Left ventricle myocardium inferior (tissue), 1 donor: Measurements from ENCODE around the gene ZFP36L2. TPM values are rescaled to one million over a fixed set of nuclear protein-coding genes. Genes with fewer than 3 reads are reported as not detected.

Experiments
- DNase-seq: peaks from one replicate; pipeline ENCODE4 v3.0.0-alpha.2; 2020
- H3K27ac ChIP-seq: fragments of 200-600 bp; replicated peaks from 2 replicates; pipeline ENCODE4 v1.8.0; 2021
- H3K27me3 ChIP-seq: fragments of 200-600 bp; 2 replicates; pipeline ENCODE4 v1.8.0; 2021; ENCODE audit warnings: low read depth
- H3K36me3 ChIP-seq: fragments of 200-600 bp; 2 replicates; pipeline ENCODE4 v1.8.0; 2021
- H3K4me1 ChIP-seq: fragments of 200-600 bp; 2 replicates; pipeline ENCODE4 v1.8.0; 2021
- H3K4me3 ChIP-seq: fragments of 200-600 bp; 2 replicates; pipeline ENCODE4 v1.8.0; 2021; ENCODE audit warnings: mild to moderate bottlenecking, moderate library complexity
- H3K9me3 ChIP-seq: fragments of 200-600 bp; replicated peaks from 2 replicates; pipeline ENCODE4 v1.8.0; 2021
- intact Hi-C: fragments of 100-400 bp; cut with micrococcal nuclease; formaldehyde crosslinking; loops from one replicate; pipeline ENCODE4 v1.11.0; 2022
- total RNA-seq: library from RNA; stranded (reverse); fragmentation: NEBNext Ultra II Directional; extraction: Animal tissue kit (Norgen Biotek cat#: 25700); gene quantifications from one replicate; pipeline ENCODE4 v1.2.1, GENCODE V29; 2021
- TF ChIP-seq, protein P1 (sequence below): fragments of 200-600 bp; IDR thresholded peaks from 2 replicates; pipeline ENCODE4 v1.8.0; 2021; ENCODE audit warnings: antibody characterized with exemption, mild to moderate bottlenecking, borderline replicate concordance
- donor health status: DM: no; HTN: yes; CAD: no; lungs with severe emphysema.

Gene ZFP36L2
- total RNA-seq, 1 donor from 2014 or later: 48.5 TPM

GRCh38 chr2:43258547-43259156 is 32.2 kb upstream of the ZFP36L2 start:
- TF ChIP-seq, protein P1, sequence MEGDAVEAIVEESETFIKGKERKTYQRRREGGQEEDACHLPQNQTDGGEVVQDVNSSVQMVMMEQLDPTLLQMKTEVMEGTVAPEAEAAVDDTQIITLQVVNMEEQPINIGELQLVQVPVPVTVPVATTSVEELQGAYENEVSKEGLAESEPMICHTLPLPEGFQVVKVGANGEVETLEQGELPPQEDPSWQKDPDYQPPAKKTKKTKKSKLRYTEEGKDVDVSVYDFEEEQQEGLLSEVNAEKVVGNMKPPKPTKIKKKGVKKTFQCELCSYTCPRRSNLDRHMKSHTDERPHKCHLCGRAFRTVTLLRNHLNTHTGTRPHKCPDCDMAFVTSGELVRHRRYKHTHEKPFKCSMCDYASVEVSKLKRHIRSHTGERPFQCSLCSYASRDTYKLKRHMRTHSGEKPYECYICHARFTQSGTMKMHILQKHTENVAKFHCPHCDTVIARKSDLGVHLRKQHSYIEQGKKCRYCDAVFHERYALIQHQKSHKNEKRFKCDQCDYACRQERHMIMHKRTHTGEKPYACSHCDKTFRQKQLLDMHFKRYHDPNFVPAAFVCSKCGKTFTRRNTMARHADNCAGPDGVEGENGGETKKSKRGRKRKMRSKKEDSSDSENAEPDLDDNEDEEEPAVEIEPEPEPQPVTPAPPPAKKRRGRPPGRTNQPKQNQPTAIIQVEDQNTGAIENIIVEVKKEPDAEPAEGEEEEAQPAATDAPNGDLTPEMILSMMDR: no peak
- Histone ChIP-seq H3K9me3 (no peaks in the 10 kb centered on the region), H3K36me3 (no peaks in the 10 kb centered on the region), H3K27ac (no peak overlapping the region), H3K27me3 (no peaks in the 10 kb centered on the region), H3K4me1 (peaks cover 15% of the 10 kb centered on the region), H3K4me3 (no peak overlapping the region)
- DNase-seq: no peak
- intact Hi-C loops: no loop called here

DNA sequence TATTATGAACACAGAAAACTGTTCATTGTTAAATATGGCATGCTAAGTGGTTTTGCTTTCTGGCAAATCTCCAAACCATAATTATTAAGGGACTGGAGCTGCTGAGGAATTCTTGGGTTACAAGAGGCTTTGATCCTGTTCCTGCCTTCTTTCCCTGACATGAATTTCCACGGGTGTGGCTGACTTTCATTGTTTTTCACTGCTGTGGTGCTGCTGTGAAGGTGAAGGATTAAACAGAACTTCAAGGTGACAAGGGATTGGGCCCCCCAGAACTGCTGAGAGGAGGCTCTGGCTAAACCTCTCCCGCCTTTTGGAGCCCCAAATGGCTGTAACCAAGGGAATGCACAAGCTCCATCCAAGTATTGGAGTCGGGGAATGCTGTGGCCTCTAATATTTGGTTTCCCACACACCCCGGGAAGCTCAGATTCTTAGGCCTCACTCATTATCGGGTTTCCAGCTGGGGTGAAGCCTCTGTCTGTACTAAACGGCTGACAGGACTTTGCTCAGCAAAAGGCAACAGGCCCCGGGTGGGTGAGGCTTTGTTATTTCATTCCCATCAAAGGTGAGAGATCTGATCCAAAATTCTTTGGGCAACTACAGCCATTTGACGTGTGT is 29.0 kb upstream of the ZFP36L2 start:
- Histone ChIP-seq H3K9me3 (no peaks in the 10 kb centered on the region), H3K27me3 (no peaks in the 10 kb centered on the region), H3K27ac (no peak overlapping the region), H3K4me3 (no peak overlapping the region), H3K4me1 (peaks cover 28% of the 10 kb centered on the region), H3K36me3 (no peaks in the 10 kb centered on the region)
- no peak for DNase-seq
- TF ChIP-seq, protein P1: no peak
- intact Hi-C loops: no loop called here

DNA sequence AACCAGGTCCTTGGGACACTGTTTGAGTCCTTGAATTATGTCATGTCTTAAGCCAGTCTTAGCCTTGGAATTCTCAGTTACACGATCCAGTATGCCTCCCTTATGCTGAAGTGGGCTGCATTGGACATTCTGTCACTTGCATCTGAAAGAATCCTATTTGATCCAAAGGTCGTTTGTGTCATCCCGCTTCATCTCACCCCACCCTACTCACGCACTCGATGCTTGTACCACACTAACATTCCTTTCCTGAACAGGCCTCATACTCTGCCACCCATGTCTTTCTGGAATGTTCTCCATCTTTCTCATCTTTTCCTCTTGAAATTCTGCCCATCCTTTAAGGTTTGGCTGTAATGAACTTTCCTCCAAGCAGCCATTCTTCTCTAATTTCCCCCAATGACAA is 27.9 kb upstream of the ZFP36L2 start:
- intact Hi-C loops: no loop called here
- H3K4me3 ChIP-seq: no peak overlapping the region
- H3K9me3 ChIP-seq: no peaks in the 10 kb centered on the region
- TF ChIP-seq, protein P1: no peak
- H3K27me3 ChIP-seq: no peaks in the 10 kb centered on the region
- peaks cover 28% of the 10 kb centered on the region for H3K4me1 ChIP-seq
- no peaks in the 10 kb centered on the region for H3K36me3 ChIP-seq
- H3K27ac ChIP-seq: no peak overlapping the region
- no peak for DNase-seq

DNA sequence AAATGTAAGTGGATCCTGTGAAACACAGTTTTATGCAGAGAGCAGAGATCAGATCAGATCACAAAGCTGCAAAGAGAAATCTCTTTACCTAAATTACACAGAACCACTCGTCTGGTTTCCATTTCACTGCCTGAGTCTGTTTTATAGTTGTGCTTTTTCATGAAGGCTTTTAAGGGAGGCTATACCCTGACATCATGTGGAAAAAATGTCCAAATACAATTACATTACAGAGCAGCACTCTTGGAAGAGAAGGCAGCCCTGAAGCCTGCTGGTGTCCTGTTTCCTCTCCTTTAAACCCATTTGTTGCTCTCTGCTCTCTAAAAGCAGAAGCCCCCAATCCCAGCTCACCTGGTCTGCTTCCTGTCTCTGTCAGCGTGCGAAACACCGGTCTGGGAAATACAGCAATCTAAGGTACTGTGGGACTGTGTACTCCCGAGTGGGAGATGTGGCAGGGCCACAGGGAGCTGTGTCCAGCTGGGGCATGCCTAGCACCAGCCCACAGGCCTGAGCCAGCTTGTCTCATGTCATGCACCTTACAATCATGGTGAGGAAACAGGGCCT is 24.8 kb upstream of the ZFP36L2 start:
- intact Hi-C loops: no loop called here

GRCh38 chr2:43250015-43250414 is 23.6 kb upstream of the ZFP36L2 start:
- Histone ChIP-seq H3K36me3 (no peaks in the 10 kb centered on the region), H3K4me1 (peaks cover 15% of the 10 kb centered on the region), H3K27me3 (no peaks in the 10 kb centered on the region), H3K9me3 (no peaks in the 10 kb centered on the region), H3K27ac (no peak overlapping the region), H3K4me3 (no peak overlapping the region)
- TF ChIP-seq, protein P1: no peak
- intact Hi-C loops: no loop called here
- DNase-seq: no peak

More for the DNA sequence above, 24.8 kb upstream of the ZFP36L2 start:
- Histone ChIP-seq H3K36me3 (no peaks in the 10 kb centered on the region), H3K9me3 (no peaks in the 10 kb centered on the region), H3K27ac (peak overlapping the region; percentile 79), H3K4me3 (no peak overlapping the region), H3K4me1 (peaks cover 23% of the 10 kb centered on the region), H3K27me3 (no peaks in the 10 kb centered on the region)
- TF ChIP-seq, protein P1: no peak
- DNase-seq: no peak
